AG04449 (cell line): ENCODE results near the gene MAP4K4.
A peak's percentile ranks its signal among the peaks of the same experiment; 100 is the strongest.

Experiments
- CTCF ChIA-PET: fragments of 350-600 bp; formaldehyde crosslinking; extraction: SDS; loops from one replicate; lab custom pipeline; 2021; ENCODE audit warnings: antibody characterized with exemption; lab: Yijun Ruan, JAX
- POLR2A ChIA-PET: fragments of 400-600, 350-600 bp; formaldehyde crosslinking; extraction: SDS; loops from one replicate; lab custom pipeline; 2020; ENCODE audit warnings: antibody characterized with exemption, inconsistent platforms; lab: Yijun Ruan, JAX
- DNase-seq: peaks from one replicate; pipeline ENCODE4 v3.0.0-alpha.2; 2010; ENCODE audit warnings: low read depth, low spot score
- H3K4me3 ChIP-seq: 2 replicates; pipeline ENCODE4 v1.5.1; 2011; ENCODE audit warnings: low read depth, mild to moderate bottlenecking, control low read depth, low read length
- CTCF ChIP-seq: IDR thresholded peaks from one replicate; pipeline ENCODE4 v1.5.1; 2011; ENCODE audit warnings: mild to moderate bottlenecking, moderate library complexity, low read length, control low read depth, inconsistent platforms; ENCODE audit not compliant: insufficient read depth; ENCODE audit errors: missing control alignments

MAP4K4 gene

DNA sequence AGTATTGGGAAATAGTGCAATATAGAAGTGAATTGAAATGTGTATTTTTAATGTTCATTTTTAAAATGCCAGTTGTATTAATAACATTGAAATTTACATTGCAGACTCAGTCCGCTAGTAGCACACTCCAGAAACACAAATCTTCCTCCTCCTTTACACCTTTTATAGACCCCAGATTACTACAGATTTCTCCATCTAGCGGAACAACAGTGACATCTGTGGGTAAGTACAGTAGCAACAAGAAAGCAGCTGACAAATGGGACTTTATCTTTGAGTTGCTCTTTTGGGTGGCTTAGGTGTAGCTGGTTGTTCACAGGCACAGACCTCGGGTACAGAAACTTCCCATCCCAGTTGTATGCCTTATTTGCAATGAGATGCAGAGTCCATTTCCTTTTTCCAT is 176.0 kb downstream of the MAP4K4 start:
- CTCF ChIA-PET: interaction anchor here (0.6 to 3.6 kb wide), 10 partner anchors 8 to 531 kb away, joined by 3 to 21 read pairs (median 4); no protein-coding TSS in a partner anchor
- no peak for DNase-seq
- TF ChIP-seq CTCF: no peak
- H3K4me3 ChIP-seq: no peak overlapping the region
- POLR2A ChIA-PET: no interaction called here

DNA sequence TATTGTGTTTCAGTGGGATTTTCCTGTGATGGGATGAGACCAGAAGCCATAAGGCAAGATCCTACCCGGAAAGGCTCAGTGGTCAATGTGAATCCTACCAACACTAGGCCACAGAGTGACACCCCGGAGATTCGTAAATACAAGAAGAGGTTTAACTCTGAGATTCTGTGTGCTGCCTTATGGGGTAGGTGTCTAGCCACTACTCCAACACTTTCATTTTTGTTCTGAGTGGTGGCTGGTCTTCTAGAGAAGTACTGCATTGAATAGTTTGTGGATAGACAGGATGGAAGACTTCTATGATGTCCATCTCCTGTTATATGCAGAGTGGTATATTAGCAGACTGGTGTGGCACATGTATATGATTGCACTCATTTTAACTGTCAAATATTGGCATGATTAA is 176.6 kb downstream of the MAP4K4 start:
- H3K4me3 ChIP-seq: no peak overlapping the region
- DNase-seq: no peak
- no peak for TF ChIP-seq CTCF
- CTCF ChIA-PET: interaction anchor here (0.6 to 3.6 kb wide), 10 partner anchors 9 to 532 kb away, joined by 3 to 21 read pairs (median 4); no protein-coding TSS in a partner anchor
- POLR2A ChIA-PET: no interaction called here

- CTCF ChIA-PET: interaction anchor here (0.7 to 1.6 kb wide), 5 partner anchors 38 to 460 kb away, joined by 3 to 6 read pairs (median 3); no protein-coding TSS in a partner anchor
- no peak for DNase-seq
- no peak overlapping the region for H3K4me3 ChIP-seq
- POLR2A ChIA-PET: no interaction called here
- TF ChIP-seq CTCF: no peak
These were observed 182.0 kb downstream of the MAP4K4 start for GRCh38 chr2:101879466-101879865.

DNA sequence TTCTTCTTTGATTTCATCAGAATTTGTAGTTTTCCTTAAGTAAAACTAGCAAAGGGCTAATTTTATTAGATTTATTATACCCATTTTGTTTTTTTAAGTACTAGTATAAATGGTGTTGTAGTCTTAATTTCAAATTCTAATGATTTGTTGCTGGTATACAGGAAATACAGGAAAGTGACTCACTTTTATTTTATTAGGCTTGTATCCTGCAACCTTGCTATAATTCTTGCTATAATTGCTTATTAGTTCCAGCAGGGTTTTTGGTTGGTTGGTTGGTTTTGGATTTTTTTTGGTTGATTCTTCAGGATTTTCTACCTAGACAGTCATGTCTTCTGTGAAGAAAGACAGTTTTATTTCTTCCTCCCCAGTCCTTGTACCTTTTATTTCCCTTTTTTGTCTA is 183.6 kb downstream of the MAP4K4 start:
- no peak for TF ChIP-seq CTCF
- no peak overlapping the region for H3K4me3 ChIP-seq
- ChIA-PET CTCF (interaction anchor here (1.3 to 5.6 kb wide), 3 partner anchors 360 to 571 kb away, joined by 3 to 107 read pairs (median 4); no protein-coding TSS in a partner anchor), POLR2A (no interaction called here)
- no peak for DNase-seq

DNA sequence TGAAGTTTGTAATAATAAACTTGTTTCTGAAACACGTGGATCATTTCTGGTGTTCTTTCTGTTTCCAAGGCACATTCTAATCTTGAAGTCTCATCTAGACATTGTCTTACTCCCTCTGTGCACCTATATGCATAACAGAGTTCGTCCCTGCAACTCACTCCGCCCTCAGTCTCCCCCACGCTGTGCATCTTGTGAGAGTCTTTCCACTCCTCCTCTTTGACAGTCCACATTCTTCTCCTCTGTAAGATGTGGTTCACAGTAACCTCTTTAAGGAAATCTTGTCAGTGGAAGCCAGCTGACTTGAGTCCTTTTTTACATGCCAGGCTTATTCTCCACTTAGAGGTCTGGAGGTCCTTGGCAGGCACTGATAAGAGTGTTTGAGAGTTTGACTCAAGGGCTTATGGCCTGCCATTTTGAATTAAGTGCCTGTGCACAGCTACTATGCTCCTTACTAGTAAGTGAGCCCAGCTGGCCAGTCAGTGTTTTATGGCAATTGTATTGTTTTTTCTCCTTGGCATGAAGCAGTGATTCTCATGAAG is 185.3 kb downstream of the MAP4K4 start:
- H3K4me3 ChIP-seq: no peak overlapping the region
- DNase-seq: no peak
- POLR2A ChIA-PET: interaction anchor here (0.7 kb wide), 2 partner anchors 283 to 383 kb away, joined by 3 to 4 read pairs; no protein-coding TSS in a partner anchor
- TF ChIP-seq CTCF: no peak
- CTCF ChIA-PET: interaction anchor here (1.1 to 5.6 kb wide), 15 partner anchors 11 to 566 kb away, joined by 3 to 107 read pairs (median 8); partner anchors contain the start of gene IL18R1

DNA sequence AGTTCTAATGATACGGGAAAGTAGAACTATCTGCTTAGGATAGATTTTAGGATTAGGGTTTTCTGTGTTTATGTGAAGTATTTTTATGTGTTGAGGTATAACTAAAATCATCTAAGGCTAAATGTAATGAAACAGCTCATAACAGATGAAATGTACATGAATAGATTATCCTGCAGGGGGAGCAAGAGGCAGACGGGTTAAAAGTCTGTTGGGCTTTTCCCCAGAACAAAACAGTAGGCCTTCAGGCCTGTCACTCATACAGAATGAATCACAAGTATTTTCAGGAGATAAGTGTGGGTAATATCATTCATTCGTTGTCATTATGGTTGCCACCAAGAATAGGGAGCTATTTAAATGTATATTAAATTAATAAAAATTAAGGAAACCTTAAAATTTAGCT is 186.4 kb downstream of the MAP4K4 start:
- no peak for DNase-seq
- no peak overlapping the region for H3K4me3 ChIP-seq
- peak; percentile 49 for TF ChIP-seq CTCF
- ChIA-PET CTCF (interaction anchor here (0.6 to 5.6 kb wide), 57 partner anchors 8 to 574 kb away, joined by 3 to 107 read pairs (median 4); partner anchors contain the start of gene IL18R1), POLR2A (no interaction called here)
